A549 (cell line): Measurements from ENCODE around the gene ARRDC5. TPM values are rescaled to one million over a fixed set of nuclear protein-coding genes. Genes with fewer than 3 reads are reported as not detected.
"Not testable (repeated sequence)": the region's sequence is repeated elsewhere in the genome, so short reads cannot be mapped to it uniquely, and the experiment has no call there.

Experiments used
- ATAC-seq, 2 experiments: fragments of 200-7000 bp in 1 of 2; fragments of >200 bp in 1 of 2; cut with Nextera tagmentation in 1 of 2; cut with Tn5 transposase in 1 of 2; 3 replicates each; pipeline versions ENCODE4 v1.8.0 to v1.9.1; 2018 to 2020; ENCODE audit warnings: mild to moderate bottlenecking in 1 of 2, moderate library complexity in 1 of 2
- CTCF ChIA-PET: fragments of 300-600 bp; sonication (Branson Sonifier 250); formaldehyde crosslinking; extraction: SDS; loops from one replicate; lab custom pipeline; 2021; ENCODE audit warnings: antibody characterized with exemption, inconsistent platforms; lab: Yijun Ruan, JAX
- POLR2A ChIA-PET: fragments of 350-600 bp; formaldehyde crosslinking; extraction: SDS; loops from one replicate; lab custom pipeline; 2021; ENCODE audit warnings: antibody characterized with exemption, inconsistent platforms; lab: Yijun Ruan, JAX
- DNase-seq, 2 experiments: peaks; one replicate each; pipeline versions ENCODE4 v3.0.0 to v3.0.0-alpha.2; 2011 to 2016; ENCODE audit warnings: low read depth in 1 of 2, low spot score in 1 of 2
- FAIRE-seq: peaks from 2 replicates; lab custom pipeline; 2011; peaks lifted over from hg19 to GRCh38; lab: Jason Lieb, UNC
- H3K27ac ChIP-seq, 2 experiments: fragments of >200 bp; sonication (Bioruptor Twin); formaldehyde crosslinking; 3 replicates each; pipeline ENCODE4 v1.5.1; 2016 to 2017
- H3K4me1 ChIP-seq: fragments of >200 bp; sonication (Bioruptor Twin); formaldehyde crosslinking; 3 replicates; pipeline ENCODE4 v1.6.1; 2016
- H3K4me2 ChIP-seq: fragments of >200 bp; sonication (Bioruptor Twin); formaldehyde crosslinking; 3 replicates; pipeline ENCODE4 v1.6.1; 2016
- H3K4me3 ChIP-seq: fragments of >200 bp; sonication (Bioruptor Twin); formaldehyde crosslinking; 3 replicates; pipeline ENCODE4 v1.5.1; 2016
- H3K9me3 ChIP-seq: fragments of >200 bp; sonication (Bioruptor Twin); formaldehyde crosslinking; 3 replicates; pipeline ENCODE4 v1.6.1; 2016
- BCL3 ChIP-seq: fragments of >200 bp; sonication (Bioruptor Twin); formaldehyde crosslinking; IDR thresholded peaks from 3 replicates; pipeline ENCODE4 v1.6.1; 2016
- CBX8 ChIP-seq: fragments of 200-600 bp; sonication (generic); IDR thresholded peaks from 2 replicates; pipeline ENCODE4 v1.6.1; 2016
- EHF ChIP-seq: fragments of 250-450 bp; sonication (Bioruptor Pico); IDR thresholded peaks from 2 replicates; pipeline ENCODE4 v1.5.0; 2020; ENCODE audit warnings: mild to moderate bottlenecking
- ESRRA ChIP-seq: fragments of 150-350 bp; IDR thresholded peaks from 2 replicates; pipeline ENCODE4 v1.6.1; 2014; ENCODE audit warnings: mild to moderate bottlenecking, low read length, borderline replicate concordance
- FOSB ChIP-seq: fragments of 250-450 bp; sonication (Bioruptor Pico); IDR thresholded peaks from 2 replicates; pipeline ENCODE4 v1.5.0; 2020; ENCODE audit warnings: mild to moderate bottlenecking, moderate library complexity
- HOXB5 ChIP-seq: fragments of 250-450 bp; sonication (Bioruptor Pico); IDR thresholded peaks from 2 replicates; pipeline ENCODE4 v1.5.0; 2020; ENCODE audit warnings: mild to moderate bottlenecking, moderate library complexity
- JUN ChIP-seq, 2 experiments: fragments of >200 bp; sonication (Bioruptor Twin); formaldehyde crosslinking; IDR thresholded peaks; 2 replicates in 1 of 2; 3 replicates in 1 of 2; pipeline ENCODE4 v1.6.1; 2016 to 2017
- PHF8 ChIP-seq: fragments of 200-600 bp; sonication (generic); IDR thresholded peaks from 2 replicates; pipeline ENCODE4 v1.6.1; 2016; ENCODE audit warnings: low read depth, mild to moderate bottlenecking, antibody characterized with exemption, moderate library complexity, borderline replicate concordance
- RAD21 ChIP-seq, 2 experiments: fragments of >200 bp in 1 of 2; sonication (Bioruptor Twin) in 1 of 2; formaldehyde crosslinking in 1 of 2; IDR thresholded peaks in 1 of 2; conservative IDR thresholded peaks in 1 of 2; 2 replicates in 1 of 2; 3 replicates in 1 of 2; pipeline ENCODE4 v1.6.1; 2012 to 2018; ENCODE audit warnings: inconsistent platforms in 1 of 2
- RARB ChIP-seq: fragments of 250-450 bp; sonication (Bioruptor Pico); IDR thresholded peaks from 2 replicates; pipeline ENCODE4 v1.8.0; 2021; ENCODE audit warnings: mild to moderate bottlenecking, moderate library complexity
- RCOR1 ChIP-seq: fragments of 150-350 bp; IDR thresholded peaks from 2 replicates; pipeline ENCODE4 v1.6.1; 2014; ENCODE audit warnings: antibody characterized with exemption, low read length, low read depth
- ZFP36 ChIP-seq: fragments of 450-650 bp; IDR thresholded peaks from 2 replicates; pipeline ENCODE4 v1.6.1; 2014; ENCODE audit warnings: borderline replicate concordance; ENCODE audit not compliant: partially characterized antibody
- ZSCAN20 ChIP-seq: fragments of 250-450 bp; sonication (Bioruptor Pico); IDR thresholded peaks from 2 replicates; pipeline ENCODE4 v1.8.0; 2022; ENCODE audit warnings: mild to moderate bottlenecking, moderate library complexity
- WGBS: methylation state at CpG from one replicate; pipeline ENCODE4 v1.1.6; 2017; ENCODE audit errors: missing lambda C conversion rate; 5-methylcytosine and 5-hydroxymethylcytosine counted together
- polyA plus RNA-seq, 4 experiments: library from polyadenylated mRNA; depleted of rRNA in 3 of 4; stranded (reverse); fragments of >200 nt; fragmentation: RNase III in 1 of 4; extraction: RNeasy Plus Mini Kit Qiagen cat#74134 plus additional on column Dnase treatment in 1 of 4; gene quantifications; 2 replicates in 3 of 4; 3 replicates in 1 of 4; pipeline ENCODE4 v1.2.3, GENCODE V29; 2011 to 2017
- TF ChIP-seq, protein P1 (sequence below): fragments of 250-450 bp; sonication (Bioruptor Pico); IDR thresholded peaks from 2 replicates; pipeline ENCODE4 v1.5.0; 2020; ENCODE audit warnings: low read depth, mild to moderate bottlenecking, moderate library complexity
- TF ChIP-seq, protein P2 (sequence below): fragments of >200 bp; sonication (Bioruptor Twin); formaldehyde crosslinking; IDR thresholded peaks from 2 replicates; pipeline ENCODE4 v1.6.1; 2016

ARRDC5 gene
- polyA plus RNA-seq, 2 of the 4 experiments (the other 2 are of a cell fraction), result not detected

GRCh38 chr19:4891066-4891465, 11.6 kb downstream of the ARRDC5 start:
- H3K27ac ChIP-seq, result no peak overlapping the region

DNA sequence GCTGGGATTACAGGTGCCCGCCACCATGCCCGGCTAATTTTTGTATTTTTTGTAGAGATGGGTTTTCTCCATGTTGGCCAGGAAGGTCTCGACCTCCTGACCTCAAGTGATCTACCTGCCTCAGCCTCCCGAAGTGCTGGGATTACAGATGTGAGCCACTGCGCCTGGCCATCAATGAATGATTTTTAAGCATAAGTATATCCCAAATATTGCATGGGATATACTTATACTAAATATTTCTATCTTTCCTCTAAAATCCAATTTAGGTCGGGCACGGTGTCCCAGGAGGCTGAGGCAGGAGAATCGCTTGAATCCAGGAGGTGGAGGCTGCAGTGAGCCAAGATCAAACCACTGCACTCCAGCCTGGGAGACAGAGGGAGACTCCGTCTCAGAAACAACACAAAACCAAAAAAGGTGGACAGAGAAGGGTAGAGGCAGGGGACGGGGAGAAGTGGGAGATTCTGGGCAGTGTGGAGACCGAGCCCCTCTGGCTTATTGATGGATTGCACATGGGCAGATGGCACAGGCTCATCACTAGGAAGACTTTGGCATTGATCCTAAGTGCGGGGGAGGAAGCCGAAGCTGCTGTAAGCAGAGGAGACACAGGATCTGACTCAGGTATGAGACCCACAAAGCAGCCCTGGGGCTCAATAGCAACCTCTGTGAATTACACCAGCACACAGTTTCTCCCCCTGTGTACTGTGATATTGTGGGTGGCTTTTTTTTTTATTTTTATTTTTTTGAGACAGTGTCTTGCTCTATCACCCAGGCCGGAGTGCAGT, 13.5 kb downstream of the ARRDC5 start:
- ATAC-seq, result no peak; a peak in 1 of 6 replicates
- Histone ChIP-seq H3K4me2 (no peak overlapping the region), H3K4me3 (no peak overlapping the region), H3K9me3 (no peaks in the 10 kb centered on the region), H3K4me1 (no peaks in the 10 kb centered on the region), H3K27ac (no peak overlapping the region)
- FAIRE-seq, result no peak
- whole genome bisulfite sequencing, result 77% methylated on average over 14 of the region's 14 CpGs
- ChIA-PET CTCF (interaction anchor here (1.0 to 1.5 kb wide), 2 partner anchors 16 to 143 kb away, joined by 3 to 4 read pairs; no protein-coding TSS in a partner anchor), POLR2A (no interaction called here)
- TF ChIP-seq, protein P1, sequence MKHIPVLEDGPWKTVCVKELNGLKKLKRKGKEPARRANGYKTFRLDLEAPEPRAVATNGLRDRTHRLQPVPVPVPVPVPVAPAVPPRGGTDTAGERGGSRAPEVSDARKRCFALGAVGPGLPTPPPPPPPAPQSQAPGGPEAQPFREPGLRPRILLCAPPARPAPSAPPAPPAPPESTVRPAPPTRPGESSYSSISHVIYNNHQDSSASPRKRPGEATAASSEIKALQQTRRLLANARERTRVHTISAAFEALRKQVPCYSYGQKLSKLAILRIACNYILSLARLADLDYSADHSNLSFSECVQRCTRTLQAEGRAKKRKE, result no peak
- TF ChIP-seq ZFP36, result no peak
- no peak for TF ChIP-seq PHF8
- TF ChIP-seq FOSB (CRISPR knock-in tag), result no peak
- no peak for TF ChIP-seq CBX8
- TF ChIP-seq JUN (IDR thresholded peaks at IDR 0.05), result no peak
- no peak for TF ChIP-seq HOXB5 (CRISPR knock-in tag)
- no peak for DNase-seq

More at GRCh38 chr19:4891066-4891465, 11.6 kb downstream of the ARRDC5 start:
- TF ChIP-seq RAD21 (conservative IDR thresholded peaks at IDR 0.05 in 1 of 2, IDR thresholded peaks at IDR 0.05 in 1 of 2), result no peak
- no peak for TF ChIP-seq RARB (CRISPR knock-in tag)
- TF ChIP-seq ESRRA, result no peak
- TF ChIP-seq EHF (CRISPR knock-in tag), result no peak
- no peak for TF ChIP-seq BCL3
- no peak for TF ChIP-seq ZSCAN20 (CRISPR knock-in tag)
- TF ChIP-seq, protein P2, sequence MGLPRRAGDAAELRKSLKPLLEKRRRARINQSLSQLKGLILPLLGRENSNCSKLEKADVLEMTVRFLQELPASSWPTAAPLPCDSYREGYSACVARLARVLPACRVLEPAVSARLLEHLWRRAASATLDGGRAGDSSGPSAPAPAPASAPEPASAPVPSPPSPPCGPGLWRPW, result no peak
- TF ChIP-seq RCOR1, result no peak
- TF ChIP-seq, all 56 proteins: peak for 0
- peaks cover 5% of the 10 kb centered on the region; the same call in 1 of the 3 replicates for H3K4me1 ChIP-seq
- no peak overlapping the region for H3K4me3 ChIP-seq
- no peak overlapping the region for H3K4me2 ChIP-seq
- no peak for ATAC-seq
- no peak for DNase-seq
- POLR2A ChIA-PET, result no interaction called here
- no peaks in the 10 kb centered on the region for H3K9me3 ChIP-seq
- no peak for FAIRE-seq
- CTCF ChIA-PET, result interaction anchor here (1.0 kb wide), 1 partner anchor 159 kb away, joined by 3 read pairs; no protein-coding TSS in a partner anchor
- 91% methylated on average over 4 of the region's 22 CpGs for WGBS

GRCh38 chr19:4887803-4888202, 14.9 kb downstream of the ARRDC5 start:
- H3K27ac ChIP-seq, H3K4me1 ChIP-seq, POLR2A ChIA-PET, DNase-seq, H3K4me2 ChIP-seq, H3K9me3 ChIP-seq, CTCF ChIA-PET, ATAC-seq, FAIRE-seq, H3K4me3 ChIP-seq: not testable (repeated sequence)
- WGBS, result 100% methylated on average over 1 of the region's 6 CpGs

DNA sequence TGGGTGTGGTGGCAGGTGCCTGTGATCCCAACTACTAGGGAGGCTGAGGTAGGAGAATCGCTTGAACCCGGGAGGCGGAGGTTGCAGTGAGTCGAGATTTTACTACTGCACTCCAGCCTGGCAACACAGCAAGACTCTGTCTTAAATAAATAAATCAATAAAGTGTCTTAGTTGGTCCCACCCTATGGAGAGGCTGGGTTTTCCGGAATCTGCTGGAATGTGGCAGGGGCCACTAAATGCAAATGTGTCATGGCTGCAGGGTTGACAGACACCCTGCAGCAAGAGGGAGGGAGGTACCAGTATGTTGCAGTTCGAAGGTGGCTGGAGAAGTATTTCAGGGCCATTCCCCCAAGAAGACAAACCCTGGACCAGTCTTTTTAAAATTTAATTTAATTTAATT, 17.7 kb downstream of the ARRDC5 start:
- not testable (repeated sequence) for ATAC-seq

DNA sequence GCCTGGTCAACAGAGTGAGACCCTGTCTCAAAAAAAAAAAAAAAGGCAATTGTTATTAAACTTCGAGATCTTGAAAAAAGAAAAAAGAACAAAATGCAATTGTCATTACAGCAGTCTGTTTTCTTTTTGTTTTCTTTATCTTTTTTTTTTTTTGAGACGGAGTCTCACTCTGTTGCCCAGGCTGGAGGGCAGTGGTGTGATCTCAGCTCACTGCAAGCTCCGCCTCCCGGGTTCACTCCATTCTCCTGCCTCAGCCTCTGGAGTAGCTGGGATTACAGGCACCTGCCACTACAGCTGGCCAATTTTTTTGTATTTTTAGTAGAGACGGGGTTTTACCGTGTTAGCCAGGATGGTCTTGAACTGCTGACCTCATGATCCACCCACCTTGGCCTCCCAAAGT, 19.8 kb downstream of the ARRDC5 start:
- 56% methylated on average over 6 of the region's 6 CpGs for WGBS
- ATAC-seq, H3K4me1 ChIP-seq, H3K4me2 ChIP-seq, FAIRE-seq, H3K9me3 ChIP-seq, H3K27ac ChIP-seq, POLR2A ChIA-PET, H3K4me3 ChIP-seq, CTCF ChIA-PET, DNase-seq: not testable (repeated sequence)

More for the DNA sequence above, 17.7 kb downstream of the ARRDC5 start:
- POLR2A ChIA-PET, H3K4me2 ChIP-seq, H3K9me3 ChIP-seq, H3K4me3 ChIP-seq, H3K27ac ChIP-seq, CTCF ChIA-PET, FAIRE-seq, H3K4me1 ChIP-seq, DNase-seq: not testable (repeated sequence)
- WGBS, result 87% methylated on average over 6 of the region's 6 CpGs
